ENCODE measurements around the gene ARID1B. TPM values are rescaled to one million over a fixed set of nuclear protein-coding genes. Genes with fewer than 3 reads are reported as not detected.

ARID1B gene
- total RNA-seq, 1 experiment from 2014 or later: 35.6 TPM

GRCh38 chr6:157050537-157051265 lies 273.5 kb downstream of the ARID1B start:
- ChIA-PET CTCF (no interaction called here), POLR2A (no interaction called here), RAD21 (ENCODE audit: low non-redundant PET in 1 of 2, low total read pairs in 2 of 2, uncharacterized antibody in 2 of 2, unreplicated experiment in 2 of 2) (no interaction called here)
- Histone ChIP-seq H3K9ac (ENCODE audit: low read length) (no peak overlapping the region), H3K9me3 (ENCODE audit: control insufficient read depth in 1 of 2, insufficient read depth in 1 of 2, low read depth in 1 of 2, low read length in 2 of 2) (no peaks in the 10 kb centered on the region), H2AFZ (ENCODE audit: low read depth, low read length, poor library complexity, severe bottlenecking) (no peak overlapping the region), H4K20me1 (ENCODE audit: insufficient read depth) (no peaks in the 10 kb centered on the region), H3K36me3 (ENCODE audit: control insufficient read depth in 1 of 2, insufficient read depth in 2 of 2, low read length in 2 of 2) (no peaks in the 10 kb centered on the region), H3K4me3 (replicated peaks in 1 of 2; ENCODE audit: low read depth in 1 of 2, low read length in 2 of 2) (no peak overlapping the region), H3K4me1 (ENCODE audit: control insufficient read depth in 1 of 2, insufficient read depth in 2 of 2, low read length in 2 of 2) (no peaks in the 10 kb centered on the region), H3K4me2 (ENCODE audit: low read length) (no peak overlapping the region), H3K27me3 (ENCODE audit: insufficient read depth, low read length) (no peaks in the 10 kb centered on the region), H3K79me2 (ENCODE audit: insufficient read depth, low read length) (no peaks in the 10 kb centered on the region), H3K27ac (ENCODE audit: low read depth, low read length) (no peak overlapping the region), H3K9me2 (ENCODE audit: insufficient read depth) (no peaks in the 10 kb centered on the region)
- DNase-seq (ENCODE audit: low read depth, low spot score): no peak
- no TSS peak for BruUV-seq (replicated peaks)
- intact Hi-C loops (cut with micrococcal nuclease): no loop called here
- TF ChIP-seq CTCF (IDR thresholded peaks at IDR 0.05 in 2 of 3, conservative IDR thresholded peaks at IDR 0.05 in 1 of 3; ENCODE audit: borderline replicate concordance in 1 of 3, insufficient read depth in 1 of 3, low read depth in 2 of 3, low read length in 2 of 3) (no peak), EGR1 (IDR thresholded peaks at IDR 0.05; ENCODE audit: low read depth) (no peak), POLR2AphosphoS5 (IDR thresholded peaks at IDR 0.05; ENCODE audit: low read depth, low read length) (no peak)
- no peak for ATAC-seq

GRCh38 chr6:157054531-157054979 lies 277.4 kb downstream of the ARID1B start:
- DNase-seq (ENCODE audit: low read depth, low spot score): no peak
- ATAC-seq: no peak
- no peaks in the 10 kb centered on the region for H3K27me3 ChIP-seq (ENCODE audit: insufficient read depth, low read length)
- H4K20me1 ChIP-seq (ENCODE audit: insufficient read depth): no peaks in the 10 kb centered on the region
- H3K4me1 ChIP-seq (ENCODE audit: control insufficient read depth in 1 of 2, insufficient read depth in 2 of 2, low read length in 2 of 2): no peaks in the 10 kb centered on the region
- POLR2A ChIA-PET: no interaction called here
- BruUV-seq (replicated peaks): no TSS peak
- H3K4me2 ChIP-seq (ENCODE audit: low read length): no peak overlapping the region
- RAD21 ChIA-PET (ENCODE audit: low non-redundant PET in 1 of 2, low total read pairs in 2 of 2, uncharacterized antibody in 2 of 2, unreplicated experiment in 2 of 2): no interaction called here
- no peak overlapping the region for H2AFZ ChIP-seq (ENCODE audit: low read depth, low read length, poor library complexity, severe bottlenecking)
- H3K9ac ChIP-seq (ENCODE audit: low read length): no peak overlapping the region
- no peaks in the 10 kb centered on the region for H3K9me2 ChIP-seq (ENCODE audit: insufficient read depth)
- no peaks in the 10 kb centered on the region for H3K79me2 ChIP-seq (ENCODE audit: insufficient read depth, low read length)
- H3K9me3 ChIP-seq (ENCODE audit: control insufficient read depth in 1 of 2, insufficient read depth in 1 of 2, low read depth in 1 of 2, low read length in 2 of 2): no peaks in the 10 kb centered on the region
- intact Hi-C loops (cut with micrococcal nuclease): no loop called here
- no peak overlapping the region for H3K27ac ChIP-seq (ENCODE audit: low read depth, low read length)
- CTCF ChIA-PET: interaction anchor here (3.0 kb wide), 1 partner anchor 9 kb away, joined by 18 read pairs; no protein-coding TSS in a partner anchor
- TF ChIP-seq EZH2phosphoT487 (IDR thresholded peaks at IDR 0.05; ENCODE audit: borderline replicate concordance) (no peak), RAD21 (IDR thresholded peaks at IDR 0.05; ENCODE audit: low read depth) (no peak), SIN3A (IDR thresholded peaks at IDR 0.05; ENCODE audit: low read depth) (no peak), ZBTB33 (IDR thresholded peaks at IDR 0.05; ENCODE audit: extremely low read depth, insufficient replicate concordance, low read length) (no peak), POLR2A (IDR thresholded peaks at IDR 0.05; ENCODE audit: borderline replicate concordance, extremely low read depth, insufficient read depth, insufficient read length) (no peak), ATF3 (IDR thresholded peaks at IDR 0.05) (no peak), EZH2 (IDR thresholded peaks at IDR 0.05) (no peak), MAX (IDR thresholded peaks at IDR 0.05) (no peak)
- no peak overlapping the region for H3K4me3 ChIP-seq (replicated peaks in 1 of 2; ENCODE audit: low read depth in 1 of 2, low read length in 2 of 2)
- no peaks in the 10 kb centered on the region for H3K36me3 ChIP-seq (ENCODE audit: control insufficient read depth in 1 of 2, insufficient read depth in 2 of 2, low read length in 2 of 2)
